Hepatocyte (in vitro differentiated cells): ENCODE measurements around the gene CCDC192. TPM values are rescaled to one million over a fixed set of nuclear protein-coding genes. Genes with fewer than 3 reads are reported as not detected.

ENCODE experiments used
- DNase-seq: peaks from one replicate; pipeline ENCODE4 v3.0.0-alpha.2; 2016; ENCODE audit warnings: low spot score
- H2AFZ ChIP-seq: fragments of 200-600 bp; sonication (generic); 2 replicates; pipeline ENCODE4 v1.6.0; 2016; ENCODE audit warnings: antibody characterized with exemption, mild to moderate bottlenecking
- H3K27ac ChIP-seq: fragments of 200-600 bp; sonication (generic); 2 replicates; pipeline ENCODE4 v1.5.1; 2016; ENCODE audit warnings: mild to moderate bottlenecking
- H3K27me3 ChIP-seq: fragments of 200-600 bp; sonication (generic); 2 replicates; pipeline ENCODE4 v1.6.1; 2016
- H3K36me3 ChIP-seq: fragments of 200-600 bp; sonication (generic); replicated peaks from 2 replicates; pipeline ENCODE4 v1.5.1; 2016; ENCODE audit warnings: low read depth; ENCODE audit not compliant: insufficient read depth
- H3K4me1 ChIP-seq: fragments of 200-600 bp; sonication (generic); 2 replicates; pipeline ENCODE4 v1.5.1; 2016; ENCODE audit warnings: mild to moderate bottlenecking, moderate library complexity; ENCODE audit not compliant: insufficient read depth
- H3K4me2 ChIP-seq: fragments of 200-600 bp; sonication (generic); 2 replicates; pipeline ENCODE4 v1.6.0; 2016
- H3K4me3 ChIP-seq: fragments of 200-600 bp; sonication (generic); 2 replicates; pipeline ENCODE4 v1.5.1; 2016; ENCODE audit warnings: mild to moderate bottlenecking
- H3K79me2 ChIP-seq: fragments of 200-600 bp; sonication (generic); 2 replicates; pipeline ENCODE4 v1.6.0; 2017; ENCODE audit warnings: mild to moderate bottlenecking
- H3K9me2 ChIP-seq: fragments of 200-600 bp; sonication (generic); replicated peaks from 2 replicates; pipeline ENCODE4 v1.6.0; 2017; ENCODE audit warnings: mild to moderate bottlenecking; ENCODE audit not compliant: insufficient read depth
- H3K9me3 ChIP-seq: fragments of 200-600 bp; sonication (generic); 2 replicates; pipeline ENCODE4 v1.5.1; 2016; ENCODE audit warnings: low read depth, mild to moderate bottlenecking
- H4K20me1 ChIP-seq: fragments of 200-600 bp; sonication (generic); 2 replicates; pipeline ENCODE4 v1.6.0; 2016; ENCODE audit warnings: mild to moderate bottlenecking; ENCODE audit not compliant: insufficient read depth, poor library complexity, severe bottlenecking
- EZH2 ChIP-seq: fragments of 200-600 bp; sonication (generic); IDR thresholded peaks from 2 replicates; pipeline ENCODE4 v1.6.1; 2016; ENCODE audit warnings: antibody characterized with exemption, mild to moderate bottlenecking, borderline replicate concordance
- EZH2phosphoT487 ChIP-seq: fragments of 200-600 bp; sonication (generic); IDR thresholded peaks from one replicate; pipeline ENCODE4 v1.6.1; 2018; ENCODE audit warnings: antibody characterized with exemption, mild to moderate bottlenecking, low read depth, moderate library complexity; ENCODE audit not compliant: unreplicated experiment, severe bottlenecking
- WGBS: methylation state at CpG from one replicate; pipeline ENCODE4 v1.1.6; 2016; ENCODE audit warnings: low lambda C conversion rate; ENCODE audit errors: missing lambda C conversion rate; 5-methylcytosine and 5-hydroxymethylcytosine counted together
- polyA plus RNA-seq: library from polyadenylated mRNA; unstranded; fragments of >200 nt; fragmentation: Nextera tagmentation; extraction: Ambion mirVana; gene quantifications from 2 replicates; pipeline ENCODE4 v1.2.1, GENCODE V29; 2016
- total RNA-seq: library from RNA; depleted of rRNA; stranded (reverse); fragments of >200 nt; gene quantifications from 2 replicates; pipeline ENCODE4 v1.2.3, GENCODE V29; 2014
- TF ChIP-seq, protein P1 (sequence below): fragments of 200-600 bp; sonication (generic); IDR thresholded peaks from 2 replicates; pipeline ENCODE4 v1.5.1; 2016; ENCODE audit warnings: antibody characterized with exemption, mild to moderate bottlenecking; ENCODE audit not compliant: poor library complexity

Gene CCDC192
- total and polyA plus RNA-seq, 2 experiments from 2014 or later: 0.39 TPM; not detected in 1

DNA sequence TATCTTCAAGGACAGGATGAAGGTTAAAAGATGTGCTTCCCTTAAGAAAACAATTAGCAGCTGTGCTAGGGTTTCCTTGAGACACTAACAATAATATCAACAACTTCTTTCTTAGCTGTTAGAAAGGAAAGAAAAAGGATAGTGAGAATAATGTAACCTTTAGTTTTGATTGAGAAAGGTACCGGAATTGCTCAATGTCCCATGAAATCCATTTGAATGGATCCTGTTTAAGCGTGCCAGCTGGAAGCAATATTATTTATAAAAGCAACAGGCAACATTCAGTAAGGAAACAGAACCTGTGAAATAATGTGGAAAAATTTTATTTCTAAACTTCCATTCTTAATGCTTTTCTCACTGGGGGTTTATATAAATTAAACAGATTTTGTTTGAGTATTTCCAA, 120.9 kb downstream of the CCDC192 start:
- Histone ChIP-seq H3K36me3 (no peaks in the 10 kb centered on the region), H3K27me3 (no peaks in the 10 kb centered on the region), H3K9me3 (no peaks in the 10 kb centered on the region), H3K4me1 (no peaks in the 10 kb centered on the region), H3K27ac (no peak overlapping the region), H4K20me1 (no peaks in the 10 kb centered on the region), H3K4me3 (no peak overlapping the region), H2AFZ (no peak overlapping the region), H3K4me2 (no peak overlapping the region), H3K79me2 (no peaks in the 10 kb centered on the region), H3K9me2 (no peaks in the 10 kb centered on the region)
- DNase-seq: no peak
- WGBS: 94% methylated on average over 2 of the region's 2 CpGs
- TF ChIP-seq, protein P1, sequence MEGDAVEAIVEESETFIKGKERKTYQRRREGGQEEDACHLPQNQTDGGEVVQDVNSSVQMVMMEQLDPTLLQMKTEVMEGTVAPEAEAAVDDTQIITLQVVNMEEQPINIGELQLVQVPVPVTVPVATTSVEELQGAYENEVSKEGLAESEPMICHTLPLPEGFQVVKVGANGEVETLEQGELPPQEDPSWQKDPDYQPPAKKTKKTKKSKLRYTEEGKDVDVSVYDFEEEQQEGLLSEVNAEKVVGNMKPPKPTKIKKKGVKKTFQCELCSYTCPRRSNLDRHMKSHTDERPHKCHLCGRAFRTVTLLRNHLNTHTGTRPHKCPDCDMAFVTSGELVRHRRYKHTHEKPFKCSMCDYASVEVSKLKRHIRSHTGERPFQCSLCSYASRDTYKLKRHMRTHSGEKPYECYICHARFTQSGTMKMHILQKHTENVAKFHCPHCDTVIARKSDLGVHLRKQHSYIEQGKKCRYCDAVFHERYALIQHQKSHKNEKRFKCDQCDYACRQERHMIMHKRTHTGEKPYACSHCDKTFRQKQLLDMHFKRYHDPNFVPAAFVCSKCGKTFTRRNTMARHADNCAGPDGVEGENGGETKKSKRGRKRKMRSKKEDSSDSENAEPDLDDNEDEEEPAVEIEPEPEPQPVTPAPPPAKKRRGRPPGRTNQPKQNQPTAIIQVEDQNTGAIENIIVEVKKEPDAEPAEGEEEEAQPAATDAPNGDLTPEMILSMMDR: no peak
- TF ChIP-seq EZH2phosphoT487 (no peak), EZH2 (no peak)

DNA sequence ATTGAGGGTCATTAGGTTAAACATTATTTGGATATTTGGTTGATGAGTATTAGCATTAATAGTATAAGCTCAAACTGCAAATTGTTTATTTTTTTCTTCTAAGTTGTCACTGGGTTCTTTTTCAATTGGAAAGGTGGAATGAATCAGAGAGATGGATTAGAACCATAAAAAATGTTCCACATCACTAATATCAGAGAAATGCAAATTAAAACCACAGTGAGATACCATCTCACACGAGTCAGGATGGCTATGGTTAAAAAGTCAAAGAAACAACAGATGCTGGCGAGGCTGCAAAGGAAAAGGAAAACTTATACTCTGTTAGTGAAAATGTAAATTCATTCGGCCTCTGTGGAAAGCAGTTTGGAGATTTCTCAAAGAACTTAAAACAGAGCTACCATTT, 122.8 kb downstream of the CCDC192 start:
- Histone ChIP-seq H3K4me3 (no peak overlapping the region), H3K36me3 (no peaks in the 10 kb centered on the region), H3K27me3 (no peaks in the 10 kb centered on the region), H3K9me2 (no peaks in the 10 kb centered on the region), H3K27ac (no peak overlapping the region), H3K79me2 (no peaks in the 10 kb centered on the region), H4K20me1 (no peaks in the 10 kb centered on the region), H3K4me1 (no peaks in the 10 kb centered on the region), H3K4me2 (no peak overlapping the region), H3K9me3 (no peaks in the 10 kb centered on the region), H2AFZ (no peak overlapping the region)
- TF ChIP-seq, protein P1: no peak
- TF ChIP-seq EZH2phosphoT487 (no peak), EZH2 (no peak)
- 86% methylated on average over 3 of the region's 3 CpGs for WGBS
- no peak for DNase-seq

GRCh38 chr5:127827451-127827850, 124.3 kb downstream of the CCDC192 start:
- TF ChIP-seq, protein P1: no peak
- TF ChIP-seq EZH2phosphoT487: no peak
- no peak for TF ChIP-seq EZH2
- H3K27me3 ChIP-seq: no peaks in the 10 kb centered on the region
- no peaks in the 10 kb centered on the region for H3K9me3 ChIP-seq
- H2AFZ ChIP-seq: no peak overlapping the region
- H3K36me3 ChIP-seq: no peaks in the 10 kb centered on the region
- H3K4me3 ChIP-seq: no peak overlapping the region
- no peaks in the 10 kb centered on the region for H4K20me1 ChIP-seq
- no peaks in the 10 kb centered on the region for H3K9me2 ChIP-seq
- WGBS: 90% methylated on average over 6 of the region's 6 CpGs
- DNase-seq: no peak
- no peak overlapping the region for H3K4me2 ChIP-seq
- no peaks in the 10 kb centered on the region for H3K79me2 ChIP-seq
- H3K27ac ChIP-seq: no peak overlapping the region
- no peaks in the 10 kb centered on the region for H3K4me1 ChIP-seq

DNA sequence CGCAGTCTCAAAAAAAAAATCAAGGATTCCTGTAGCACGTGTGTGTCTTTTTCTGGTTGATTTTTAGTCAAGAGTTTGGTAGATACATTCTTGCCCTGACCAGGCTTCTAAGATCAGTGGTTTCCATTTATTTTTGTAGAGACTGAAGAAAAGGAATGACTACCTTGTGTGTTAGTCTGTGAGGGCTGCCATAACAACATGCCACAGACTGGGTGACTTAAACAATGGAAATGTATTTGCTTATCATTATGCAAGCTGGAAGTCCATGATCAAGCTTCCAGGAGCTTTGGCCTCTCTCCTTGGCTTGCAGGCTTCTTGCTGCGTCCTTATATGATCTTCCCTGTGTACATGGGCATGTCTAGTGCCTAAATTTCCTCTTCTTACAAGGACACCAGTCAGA, 127.0 kb downstream of the CCDC192 start:
- no peaks in the 10 kb centered on the region for H3K9me2 ChIP-seq
- TF ChIP-seq EZH2phosphoT487 (no peak), EZH2 (no peak)
- WGBS: 93% methylated on average over 3 of the region's 3 CpGs
- H2AFZ ChIP-seq: no peak overlapping the region
- no peaks in the 10 kb centered on the region for H3K79me2 ChIP-seq
- no peak overlapping the region for H3K27ac ChIP-seq
- H3K4me2 ChIP-seq: no peak overlapping the region
- no peaks in the 10 kb centered on the region for H3K36me3 ChIP-seq
- H3K4me1 ChIP-seq: no peaks in the 10 kb centered on the region
- no peak for DNase-seq
- no peak overlapping the region for H3K4me3 ChIP-seq
- H3K9me3 ChIP-seq: no peaks in the 10 kb centered on the region
- no peaks in the 10 kb centered on the region for H4K20me1 ChIP-seq
- H3K27me3 ChIP-seq: no peaks in the 10 kb centered on the region
